Fibroblast of upper back skin (primary cell): ENCODE measurements around the gene ADAM17.
"Not testable (repeated sequence)": the region's sequence is repeated elsewhere in the genome, so short reads cannot be mapped to it uniquely, and the experiment has no call there.

Experiments
- DNase-seq: peaks from one replicate; pipeline ENCODE4 v3.0.0-alpha.2; 2013

Gene ADAM17

GRCh38 chr2:9555297-9556120, at the start of gene ADAM17:
Gene ADAM17, minus strand, starts transcription at chr2:9555830. Its CDS starts 225 bp downstream, at chr2:9555605.
- DNase-seq: peak; percentile 96

- no peak for DNase-seq
These were observed 46.8 kb upstream of the ADAM17 start for GRCh38 chr2:9602412-9602811.

GRCh38 chr2:9601397-9601796, 45.8 kb upstream of the ADAM17 start:
- DNase-seq: no peak

- DNase-seq: no peak
These were observed 43.8 kb upstream of the ADAM17 start for GRCh38 chr2:9599430-9599829.

GRCh38 chr2:9596621-9597311, 41.1 kb upstream of the ADAM17 start:
- no peak for DNase-seq

GRCh38 chr2:9595746-9596145, 40.1 kb upstream of the ADAM17 start:
- DNase-seq: no peak

- DNase-seq: peak; percentile 23
These were observed 39.6 kb upstream of the ADAM17 start for GRCh38 chr2:9595256-9595655.

- DNase-seq: peak; percentile 75
These were observed 38.9 kb upstream of the ADAM17 start for GRCh38 chr2:9594366-9595054.

GRCh38 chr2:9593925-9594324, 38.3 kb upstream of the ADAM17 start:
- DNase-seq: no peak

GRCh38 chr2:9592699-9593098, 37.1 kb upstream of the ADAM17 start:
- DNase-seq: no peak

GRCh38 chr2:9590641-9591040, 35.0 kb upstream of the ADAM17 start:
- no peak for DNase-seq

- no peak for DNase-seq
These were observed 30.8 kb upstream of the ADAM17 start for GRCh38 chr2:9586465-9586864.

- no peak for DNase-seq
These were observed 29.9 kb upstream of the ADAM17 start for GRCh38 chr2:9585486-9585885.

- DNase-seq: not testable (repeated sequence)
These were observed 29.3 kb upstream of the ADAM17 start for GRCh38 chr2:9584902-9585301.

GRCh38 chr2:9582624-9583023, 27.0 kb upstream of the ADAM17 start:
- DNase-seq: no peak

GRCh38 chr2:9578467-9579235, 23.0 kb upstream of the ADAM17 start:
- no peak for DNase-seq

- DNase-seq: no peak
These were observed 18.7 kb upstream of the ADAM17 start for GRCh38 chr2:9574331-9574730.

GRCh38 chr2:9573840-9574239, 18.2 kb upstream of the ADAM17 start:
- no peak for DNase-seq

GRCh38 chr2:9573013-9573720, 17.5 kb upstream of the ADAM17 start:
- DNase-seq: no peak

- no peak for DNase-seq
These were observed 14.8 kb upstream of the ADAM17 start for GRCh38 chr2:9570182-9571060.
